Measurements from ENCODE around the gene EML3.

- TF ChIP-seq CTCF (IDR thresholded peaks at IDR 0.05) = no peak
- no peak for TF ChIP-seq POLR2A (IDR thresholded peaks at IDR 0.05)
These were observed 15.1 kb upstream of the EML3 start for GRCh38 chr11:62627713-62628112.

Data from lower leg skin (tissue), 3 donors.